G401 (cell line): ENCODE measurements around the gene FOXN4. TPM values are rescaled to one million over a fixed set of nuclear protein-coding genes. Genes with fewer than 3 reads are reported as not detected.

ENCODE experiments used
- DNase-seq: peaks from one replicate; pipeline ENCODE4 v3.0.0-alpha.2; 2015; ENCODE audit warnings: low spot score
- in situ Hi-C: cut with HindIII; loops from 2 replicates; pipeline ENCODE4 v1.10.0; 2016; ENCODE audit warnings: low sequenced_read_pairs, mixed read lengths
- total RNA-seq: library from RNA; depleted of rRNA; stranded (reverse); fragments of >200 nt; shearing (Covaris generic); gene quantifications from 2 replicates; pipeline ENCODE4 v1.2.3, GENCODE V29; 2014

The FOXN4 gene
- total RNA-seq, 1 experiment from 2014 or later, result 0.78 TPM

DNA sequence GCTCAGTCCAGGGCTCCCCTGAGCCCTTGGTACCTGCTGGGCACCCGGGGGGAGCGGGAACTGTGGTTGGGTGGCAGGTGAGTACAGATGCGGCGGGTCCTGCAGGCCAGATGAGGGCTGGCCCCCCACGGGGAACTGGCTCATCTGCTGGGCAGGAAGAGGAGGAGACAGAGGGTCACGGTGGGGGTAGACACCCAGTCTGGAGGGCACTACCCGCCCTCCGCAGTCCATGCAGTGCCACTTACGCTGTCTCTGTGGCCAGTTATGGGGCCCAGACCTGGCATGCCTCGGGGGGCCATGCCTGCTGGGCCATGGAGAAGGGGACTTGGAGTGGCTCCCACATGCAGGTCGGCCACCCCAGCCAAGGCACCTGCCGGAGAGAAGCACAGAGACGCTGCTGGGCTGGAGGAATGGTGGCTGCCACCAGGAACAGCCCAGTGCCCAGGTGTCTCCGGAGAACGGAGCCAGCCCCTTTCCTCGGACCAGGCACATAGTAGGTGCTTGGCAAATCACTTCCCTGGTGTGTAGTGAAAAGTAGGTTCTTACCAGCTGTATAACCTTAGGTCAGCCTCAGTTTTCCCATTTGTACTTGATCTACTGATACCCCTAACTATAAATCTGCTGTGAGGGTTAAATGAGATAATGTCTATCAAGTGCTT, 21.1 kb downstream of the FOXN4 start:
- in situ Hi-C loops, result no loop called here

DNA sequence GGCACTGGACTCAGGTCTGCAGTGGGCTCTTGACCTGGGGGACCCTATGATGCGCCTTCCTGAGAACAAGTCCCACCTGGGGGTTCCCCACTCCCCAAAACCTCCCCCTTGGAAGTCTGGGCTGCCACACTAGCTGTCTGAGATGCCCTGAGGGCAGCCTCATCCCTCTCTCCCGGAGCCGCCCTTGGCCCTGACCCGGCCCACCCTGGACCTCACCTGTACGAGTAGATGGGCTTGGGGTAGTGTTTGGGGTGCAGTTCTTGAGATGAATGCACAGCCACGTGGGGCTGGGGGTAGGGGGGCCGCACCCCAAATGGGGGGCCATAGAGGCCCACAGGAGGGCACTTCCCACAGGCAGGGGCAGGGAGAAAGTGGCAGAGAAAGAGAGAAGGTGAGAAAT, 21.9 kb downstream of the FOXN4 start:
- in situ Hi-C loops, result no loop called here
- no peak for DNase-seq

More for the DNA sequence above, 21.1 kb downstream of the FOXN4 start:
- no peak for DNase-seq

DNA sequence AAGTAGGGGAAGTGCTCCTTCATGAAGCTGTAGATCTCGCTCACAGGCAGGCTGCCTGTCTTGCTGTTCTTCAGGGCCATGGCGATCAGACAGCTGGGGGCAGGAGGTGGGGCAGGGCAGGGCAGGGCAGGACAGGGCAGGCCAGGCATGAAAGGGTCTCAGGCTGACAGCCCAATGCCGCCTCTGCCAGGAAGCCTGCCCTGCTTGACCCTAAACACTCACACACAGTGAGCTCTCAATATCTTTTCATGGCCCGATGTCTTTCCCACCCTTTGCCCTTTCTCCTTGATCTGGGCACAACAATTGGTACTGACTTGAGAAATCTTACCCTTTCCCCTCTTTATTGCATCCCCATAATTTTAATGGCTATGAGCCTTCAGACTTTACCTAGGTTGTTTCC, 22.4 kb downstream of the FOXN4 start:
- DNase-seq, result no peak
- in situ Hi-C loops, result no loop called here

DNA sequence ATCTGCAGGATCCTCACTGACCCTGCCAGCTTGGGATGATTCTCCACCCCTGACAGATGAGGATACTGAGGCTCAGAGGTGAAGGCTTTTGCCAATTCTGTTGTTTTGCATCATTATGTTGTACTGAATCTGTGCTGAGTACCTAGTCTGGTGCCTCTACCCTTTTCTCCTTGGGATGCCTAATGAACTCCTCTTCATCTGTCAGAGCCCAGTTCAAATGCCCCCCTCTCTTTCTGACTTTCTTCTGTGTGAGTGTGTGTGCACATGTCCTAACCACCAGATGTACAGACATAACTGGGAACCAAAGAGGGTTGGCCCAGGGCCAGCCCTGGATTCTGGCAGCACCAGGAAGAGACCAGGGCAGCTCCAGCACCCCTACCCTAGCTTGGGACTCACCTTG, 22.8 kb downstream of the FOXN4 start:
- DNase-seq, result no peak
- in situ Hi-C loops, result no loop called here

DNA sequence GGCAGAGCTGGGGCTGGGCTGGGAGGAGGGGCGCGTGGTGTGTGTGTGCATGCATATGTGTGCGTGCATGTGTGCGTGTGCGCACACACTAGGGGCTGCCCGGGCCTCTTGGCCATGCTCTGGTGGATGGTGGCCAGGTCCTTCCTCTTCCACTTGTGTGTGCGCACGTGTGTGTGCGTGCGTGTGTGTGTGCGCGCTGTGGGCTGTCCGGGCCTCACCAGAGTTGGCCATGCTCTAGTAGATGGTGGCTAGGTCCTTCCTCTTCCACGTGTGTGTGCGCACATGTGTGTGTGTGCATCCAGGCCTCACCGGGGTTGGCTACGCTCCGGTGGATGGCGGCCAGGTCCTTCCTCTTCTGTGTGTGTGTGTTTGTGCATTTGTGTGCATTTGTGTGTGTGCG, 24.7 kb downstream of the FOXN4 start:
- DNase-seq, result no peak
- in situ Hi-C loops, result no loop called here

DNA sequence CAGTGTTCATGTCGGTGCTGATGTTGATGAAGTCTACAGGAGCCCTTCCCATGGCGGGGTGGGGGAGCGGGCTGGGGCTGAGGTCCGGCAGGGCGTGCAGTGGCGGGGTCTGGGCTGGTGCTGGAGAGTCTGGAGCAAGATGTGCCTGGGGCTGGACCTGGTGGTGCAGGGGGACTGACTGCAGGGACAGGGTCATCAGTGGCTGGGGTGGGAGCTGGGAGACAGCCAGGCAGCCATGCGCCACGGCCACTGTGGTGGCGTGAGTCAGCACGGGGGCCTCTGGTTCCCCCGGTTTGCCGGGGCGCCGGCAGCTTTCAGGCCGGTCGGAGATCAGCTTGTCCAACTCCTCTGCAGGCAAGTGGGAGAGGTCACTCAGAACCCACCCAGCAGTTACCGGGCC, 27.6 kb downstream of the FOXN4 start:
- in situ Hi-C loops, result no loop called here

DNA sequence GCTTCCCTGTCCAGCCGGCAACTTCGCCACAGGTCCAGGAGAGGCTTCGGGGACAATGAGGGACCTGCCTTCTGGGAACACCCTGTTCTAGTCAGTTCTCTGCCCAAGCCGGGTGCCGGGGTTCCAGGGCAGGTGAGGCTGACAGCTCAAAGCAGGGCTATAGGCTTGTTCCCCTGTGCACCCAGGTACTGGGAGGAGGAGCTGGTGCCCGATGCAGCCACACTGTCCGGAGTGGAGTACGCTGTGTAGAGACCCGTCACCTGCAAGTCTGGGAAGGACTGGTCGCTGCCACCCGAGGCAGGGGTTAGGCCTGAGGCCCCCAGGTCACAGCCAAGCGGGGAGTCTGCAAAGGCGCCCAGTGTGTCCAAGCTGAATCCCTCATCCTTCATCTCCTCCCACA, 29.6 kb downstream of the FOXN4 start:
- no peak for DNase-seq
- in situ Hi-C loops, result no loop called here

More for the DNA sequence above, 27.6 kb downstream of the FOXN4 start:
- no peak for DNase-seq

DNA sequence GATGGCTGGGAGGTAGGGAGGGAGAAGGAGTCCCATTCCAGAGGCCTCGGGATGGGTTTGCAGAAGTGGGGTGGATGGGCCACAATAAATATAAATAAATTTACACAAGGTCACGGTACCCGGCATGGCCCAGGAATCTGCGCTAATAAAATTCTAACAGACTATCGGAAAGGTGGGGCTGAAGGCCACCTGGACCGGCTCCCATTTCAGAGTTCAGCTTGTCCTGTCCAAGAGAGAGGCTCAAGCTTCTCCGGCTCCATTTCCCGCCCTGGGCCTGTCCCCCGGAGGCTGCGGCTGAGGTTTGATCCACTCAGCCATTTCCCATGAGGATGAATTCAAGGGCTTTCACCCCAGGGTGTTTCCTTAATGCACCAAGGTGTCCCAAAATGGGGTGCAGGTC, 30.2 kb downstream of the FOXN4 start:
- in situ Hi-C loops, result no loop called here
- DNase-seq, result no peak

DNA sequence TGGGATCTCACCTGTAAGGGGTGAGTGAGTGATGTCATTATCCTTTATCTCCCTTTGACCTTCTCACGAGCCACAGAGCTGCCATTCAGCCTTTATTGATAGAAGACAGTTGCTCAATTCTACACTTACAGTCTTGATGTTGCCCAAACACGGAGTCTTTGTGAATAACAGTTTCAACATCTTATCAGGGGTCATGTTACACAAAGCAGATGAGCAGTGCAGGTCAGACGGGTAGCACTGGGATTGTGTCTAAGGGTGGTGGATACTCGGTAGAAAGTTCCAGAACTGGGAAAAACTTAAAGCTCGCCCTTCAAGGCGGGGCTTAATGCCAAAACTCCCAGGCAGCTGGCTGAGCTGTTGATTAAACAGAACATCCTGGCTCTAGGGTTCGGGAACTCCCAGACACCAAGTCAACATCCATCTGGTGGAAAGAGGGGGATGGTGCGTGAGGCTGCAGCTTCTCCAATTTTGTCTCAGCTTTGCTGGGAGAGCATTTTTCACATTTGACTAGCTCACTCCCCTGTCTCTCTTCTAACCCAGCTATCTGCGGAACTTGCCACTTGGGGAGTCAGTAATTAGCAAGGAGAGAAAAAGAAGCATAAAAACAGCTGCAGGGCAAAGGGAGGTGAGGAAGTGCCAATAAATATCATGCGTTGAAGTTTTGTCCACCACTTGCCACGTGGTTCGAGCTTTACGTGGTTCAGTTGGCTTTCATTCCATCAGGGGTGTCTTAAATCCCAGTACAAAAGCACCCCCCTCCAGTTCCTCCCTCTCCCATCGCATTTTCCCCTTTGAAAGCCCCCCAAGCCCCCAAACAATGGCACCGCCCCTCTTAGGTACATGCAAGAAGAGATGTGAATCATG, 31.0 kb downstream of the FOXN4 start:
- DNase-seq, result no peak
- in situ Hi-C loops, result no loop called here

DNA sequence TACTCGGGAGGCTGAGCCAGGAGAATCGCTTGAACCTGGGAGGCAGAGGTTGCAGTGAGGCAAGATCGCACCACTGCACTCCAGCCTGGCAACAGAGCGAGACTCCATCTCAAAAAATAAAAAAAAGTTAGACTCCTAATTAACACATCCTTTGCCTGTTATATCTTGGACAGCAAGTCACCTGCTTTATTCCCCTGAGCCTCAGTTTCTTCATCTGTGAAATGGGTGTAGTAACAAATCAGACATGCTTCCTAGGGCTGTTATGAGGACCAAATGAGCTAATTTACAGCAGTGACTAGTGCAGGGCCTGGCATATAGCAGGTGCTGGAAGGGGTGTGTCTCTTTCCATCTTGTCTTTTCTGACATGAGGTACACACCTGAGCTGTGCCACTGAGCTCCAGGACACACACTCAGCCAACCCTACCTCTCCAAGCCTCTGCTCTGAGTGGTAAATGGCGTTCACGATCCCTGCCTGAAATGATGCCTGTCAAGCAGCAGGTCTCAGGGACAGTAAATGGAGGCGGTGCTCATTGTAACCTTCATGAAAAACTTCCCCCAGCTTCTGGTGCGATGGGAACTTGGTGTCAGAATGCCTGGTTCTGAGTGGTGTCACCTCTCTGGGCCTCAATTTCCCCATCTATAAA, 31.7 kb downstream of the FOXN4 start:
- in situ Hi-C loops, result no loop called here
- DNase-seq, result no peak

DNA sequence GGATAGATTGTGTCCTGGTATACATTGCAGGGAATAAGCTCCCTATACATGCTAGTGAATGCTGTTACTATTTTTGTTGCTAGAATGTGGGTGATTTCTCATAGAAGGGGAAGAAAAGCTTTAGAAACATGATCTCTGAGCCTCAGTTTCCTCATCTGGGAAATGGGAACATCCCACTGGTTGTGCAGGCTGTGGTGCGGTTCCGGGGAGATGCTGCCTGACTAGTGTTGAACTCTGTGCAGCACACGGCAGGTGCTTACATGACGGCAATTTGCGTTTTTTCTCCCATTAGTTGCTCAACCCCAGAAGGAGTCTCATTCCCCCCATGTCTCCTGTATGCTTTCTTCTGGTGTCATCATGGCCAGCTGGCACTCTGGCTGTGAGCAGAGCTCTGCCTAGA, 32.9 kb downstream of the FOXN4 start:
- in situ Hi-C loops, result no loop called here
- no peak for DNase-seq

DNA sequence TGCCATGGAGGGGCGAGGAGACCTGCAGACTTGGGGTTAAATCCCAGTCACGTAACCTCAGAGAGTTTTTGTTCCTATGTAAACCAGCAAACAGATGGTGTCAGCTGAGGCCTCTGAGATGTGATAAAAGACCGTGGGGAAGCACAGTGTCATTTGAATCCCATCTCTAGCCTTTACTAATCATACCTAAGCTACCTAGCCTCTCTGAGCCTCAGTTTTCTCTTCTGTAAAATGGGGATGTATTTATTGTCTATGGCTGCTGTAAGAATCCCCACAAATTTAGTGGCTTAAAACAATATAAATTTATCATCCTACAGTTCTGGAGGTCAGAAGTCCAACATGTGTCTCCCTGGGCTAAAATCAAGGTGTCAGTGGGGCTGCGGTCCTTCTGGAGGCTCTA, 33.9 kb downstream of the FOXN4 start:
- in situ Hi-C loops, result no loop called here
- DNase-seq, result no peak

DNA sequence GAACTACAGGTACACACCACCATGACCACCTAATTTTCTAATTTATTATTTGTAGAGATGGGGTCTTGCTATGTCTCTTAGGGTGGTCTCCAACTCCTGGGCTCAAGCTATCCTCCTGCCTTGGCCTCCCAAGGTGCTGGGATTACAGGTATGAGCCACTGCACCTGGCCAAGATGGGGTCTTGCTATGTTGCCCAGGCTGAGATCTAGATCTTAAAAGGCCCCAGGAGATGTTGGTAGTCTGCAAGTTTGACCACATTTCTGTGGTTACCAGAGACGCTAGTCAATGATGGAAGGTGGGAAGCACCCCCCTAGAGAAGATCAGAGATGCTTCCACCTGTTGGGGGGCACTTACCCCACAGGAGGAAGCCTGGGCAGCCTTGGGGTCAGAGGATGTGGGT, 34.7 kb downstream of the FOXN4 start:
- in situ Hi-C loops, result no loop called here
- DNase-seq, result no peak

DNA sequence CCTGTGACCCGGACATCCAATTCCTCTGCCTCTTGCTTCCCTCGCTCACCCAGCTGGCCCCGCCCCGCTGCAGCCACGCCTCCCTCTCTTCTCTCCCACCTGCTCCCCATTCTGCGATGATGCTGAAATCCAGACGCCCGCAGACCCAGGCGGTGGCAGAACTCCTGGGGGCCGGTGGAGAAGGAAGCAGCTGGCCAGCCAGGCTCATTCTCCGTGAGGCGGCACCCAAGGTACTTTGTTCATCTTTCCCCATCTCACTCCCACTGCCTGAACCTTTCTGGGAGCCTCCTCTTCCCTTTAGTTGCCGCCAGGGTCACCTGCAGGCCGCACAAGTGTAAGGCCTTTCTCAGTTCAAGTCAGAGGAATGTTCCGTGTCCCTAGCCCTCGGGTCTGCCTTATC, 35.7 kb downstream of the FOXN4 start:
- in situ Hi-C loops, result no loop called here
- DNase-seq, result no peak

DNA sequence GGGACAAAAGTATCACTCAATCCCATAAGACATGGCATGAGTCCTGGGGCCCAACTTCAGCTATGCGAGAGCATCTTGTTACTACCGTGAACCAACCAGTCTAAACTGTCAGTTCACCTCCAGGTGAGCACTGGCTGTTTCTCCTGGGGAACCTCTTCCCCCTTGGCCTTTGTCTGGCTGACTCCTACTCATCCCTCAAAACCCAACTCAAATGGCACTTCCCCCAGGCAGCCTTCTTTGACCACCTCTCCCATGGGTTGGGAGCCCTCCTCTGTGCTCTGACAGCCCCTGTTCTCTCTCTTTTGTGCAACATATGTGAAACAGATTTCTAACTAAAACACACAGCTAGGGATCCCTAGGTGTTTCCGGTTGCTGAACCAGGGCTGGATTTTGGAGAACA, 37.7 kb downstream of the FOXN4 start:
- in situ Hi-C loops, result no loop called here
- no peak for DNase-seq

DNA sequence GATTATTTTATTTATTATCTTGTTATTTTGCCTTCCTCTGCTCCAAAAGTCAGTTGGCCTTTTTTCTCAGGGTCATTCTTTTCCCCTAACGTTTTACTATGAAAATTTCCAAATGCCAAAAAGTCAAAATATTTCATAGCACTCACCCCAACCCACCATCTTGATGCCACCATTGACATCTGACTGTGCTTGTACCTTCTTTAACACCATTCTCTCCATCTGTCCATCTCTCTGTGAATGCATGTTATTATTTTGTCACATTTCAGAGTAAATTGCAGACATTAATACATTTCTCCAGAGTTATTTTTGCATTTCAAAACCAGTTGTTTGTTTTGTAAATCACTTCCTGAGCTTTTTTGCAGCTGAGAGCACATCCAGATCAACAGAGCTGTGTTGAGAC, 38.6 kb downstream of the FOXN4 start:
- in situ Hi-C loops, result no loop called here
- no peak for DNase-seq

DNA sequence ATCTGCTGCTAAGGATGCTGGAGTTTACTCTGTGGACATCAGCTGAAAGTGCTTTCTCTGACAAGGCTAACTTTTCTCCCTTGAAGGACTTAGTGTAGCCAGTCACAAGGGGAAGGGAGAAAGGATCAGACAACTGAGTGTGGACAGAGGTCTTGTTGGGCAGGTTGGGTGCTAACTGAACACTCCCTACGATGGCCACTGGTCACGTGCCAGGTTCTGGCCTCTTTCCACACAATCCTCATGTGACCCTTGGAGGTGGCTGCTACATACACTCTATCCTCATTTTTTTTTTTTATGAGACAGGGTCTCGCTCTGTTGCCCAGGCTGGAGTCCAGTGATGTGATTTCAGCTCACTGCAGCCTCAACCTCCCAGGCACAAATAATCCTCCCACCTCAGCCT, 39.7 kb downstream of the FOXN4 start:
- no peak for DNase-seq
- in situ Hi-C loops, result no loop called here

DNA sequence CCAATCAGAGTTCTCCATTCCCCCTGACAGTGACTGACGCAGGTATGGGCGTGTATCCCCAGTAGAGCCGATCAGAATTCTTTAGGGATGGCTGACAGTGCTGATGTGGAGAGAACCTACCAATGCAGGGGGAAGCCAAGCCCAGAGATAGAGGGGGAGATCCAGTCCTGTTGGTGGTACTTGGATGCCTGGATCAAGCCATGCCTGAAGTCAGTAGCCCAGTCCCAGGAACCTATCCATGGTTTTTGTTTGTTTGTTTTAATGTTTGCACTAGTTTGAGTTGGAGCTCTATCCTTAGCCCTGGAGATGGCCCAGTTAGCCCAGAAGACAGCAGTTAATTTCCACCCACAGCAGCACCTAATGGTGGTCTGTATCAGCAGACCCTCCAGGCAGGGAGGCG, 40.2 kb downstream of the FOXN4 start:
- in situ Hi-C loops, result no loop called here
- DNase-seq, result no peak

DNA sequence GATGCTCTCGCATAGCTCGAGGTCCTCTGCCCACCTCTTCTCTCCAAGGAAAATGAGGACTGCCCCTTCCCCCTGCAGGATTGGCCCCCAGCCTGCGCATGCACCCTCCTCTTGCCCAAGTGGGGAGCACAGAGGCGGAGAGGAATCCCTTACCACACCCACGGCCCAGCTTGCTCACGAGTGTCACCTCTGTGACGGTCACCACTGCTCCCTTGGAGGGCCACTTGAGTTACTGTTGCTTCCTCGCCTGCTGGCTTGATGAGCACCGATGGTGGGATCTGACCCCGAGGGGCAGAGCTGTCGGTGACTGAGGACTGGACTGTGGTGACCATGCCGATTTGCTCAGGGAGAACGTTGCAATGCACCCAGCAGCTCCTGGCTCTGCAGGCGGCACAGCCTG, 41.7 kb downstream of the FOXN4 start:
- in situ Hi-C loops, result no loop called here
- no peak for DNase-seq

DNA sequence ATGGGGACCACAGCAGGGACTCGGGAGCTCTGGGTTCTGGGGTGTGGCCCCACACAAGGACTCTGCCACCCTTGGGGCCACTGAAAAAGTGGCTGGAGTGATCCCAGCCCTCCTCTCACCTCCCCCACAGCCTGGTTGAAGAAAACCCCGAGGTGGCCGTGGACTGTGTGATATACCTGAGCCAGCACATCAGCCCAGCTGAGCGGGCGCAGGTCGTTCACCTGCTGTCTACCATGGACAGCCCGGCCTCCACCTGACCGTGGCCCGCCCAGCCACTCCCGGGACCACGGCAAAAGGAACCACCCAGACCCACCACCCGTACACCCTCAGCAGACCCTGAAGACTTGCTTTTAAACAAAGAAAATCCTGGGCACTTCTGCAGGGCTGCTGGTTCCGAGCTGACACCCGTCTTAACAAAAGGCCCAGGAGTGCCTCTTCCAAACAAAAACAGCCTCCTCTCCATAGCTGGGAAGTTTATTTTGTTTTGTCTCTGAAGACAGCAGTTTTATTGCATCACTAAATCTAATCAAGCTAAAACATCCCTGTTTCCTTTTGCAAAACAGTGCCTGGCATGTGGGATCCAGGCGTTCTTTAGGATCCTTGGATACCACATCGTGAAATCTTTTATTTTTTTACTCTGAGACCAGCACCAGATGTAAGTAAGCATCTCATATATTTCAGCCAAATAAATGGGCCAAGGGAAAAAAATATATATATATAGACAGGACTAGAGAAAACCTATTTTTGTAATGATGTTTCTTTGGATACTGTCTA, 42.8 kb downstream of the FOXN4 start:
- in situ Hi-C loops, result no loop called here
- DNase-seq, result no peak
